ENCODE measurements around the gene ZNF230.

The ZNF230 gene

GRCh38 chr19:44050740-44051649 is 48.2 kb downstream of the ZNF230 start:
- DNase-seq = no peak

GRCh38 chr19:44051650-44052402 is 49.1 kb downstream of the ZNF230 start, which contains the start of gene ZNF223:
ZNF223 (plus strand) TSS chr19:44052036; CDS start chr19:44055177, 3,141 bp downstream.
- peak; percentile 6 for DNase-seq

GRCh38 chr19:44055870-44056269 is 53.1 kb downstream of the ZNF230 start:
- no peak for DNase-seq

GRCh38 chr19:44059229-44059628 is 56.5 kb downstream of the ZNF230 start:
- DNase-seq = no peak

- no peak for DNase-seq
These were observed 58.3 kb downstream of the ZNF230 start for GRCh38 chr19:44061038-44061437.

Measured in activated CD4-positive, alpha-beta T cell treated with anti-CD3 and anti-CD28 coated beads, Interleukin-2, amount 50 U/mL, for 16 hours (primary cell).